WERI-Rb-1 (cell line): ENCODE results near the gene CCBE1.

Experiments
- DNase-seq: peaks from one replicate; pipeline ENCODE4 v3.0.0-alpha.2; 2020
- H3K27ac ChIP-seq: fragments of 250-450 bp; sonication (Bioruptor Pico); 2 replicates; pipeline ENCODE4 v1.5.1; 2020; ENCODE audit warnings: mild to moderate bottlenecking, moderate library complexity
- H3K27me3 ChIP-seq: fragments of 250-450 bp; sonication (Bioruptor Pico); 2 replicates; pipeline ENCODE4 v1.5.1; 2021; ENCODE audit warnings: mild to moderate bottlenecking, low read depth, moderate library complexity; ENCODE audit not compliant: insufficient read depth, severe bottlenecking
- H3K36me3 ChIP-seq: fragments of 250-450 bp; sonication (Bioruptor Pico); 2 replicates; pipeline ENCODE4 v1.5.1; 2020; ENCODE audit warnings: mild to moderate bottlenecking, moderate library complexity
- H3K4me3 ChIP-seq: 2 replicates; pipeline ENCODE4 v1.5.1; 2011; ENCODE audit warnings: low read depth, mild to moderate bottlenecking, control low read depth, low read length
- H3K9me3 ChIP-seq: fragments of 250-450 bp; sonication (Bioruptor Pico); 2 replicates; pipeline ENCODE4 v1.5.1; 2021; ENCODE audit warnings: mild to moderate bottlenecking, moderate library complexity; ENCODE audit not compliant: severe bottlenecking
- CTCF ChIP-seq: IDR thresholded peaks from 2 replicates; pipeline ENCODE4 v1.5.1; 2011; ENCODE audit warnings: low read depth, mild to moderate bottlenecking, control low read depth, inconsistent platforms, low read length

CCBE1 gene

DNA sequence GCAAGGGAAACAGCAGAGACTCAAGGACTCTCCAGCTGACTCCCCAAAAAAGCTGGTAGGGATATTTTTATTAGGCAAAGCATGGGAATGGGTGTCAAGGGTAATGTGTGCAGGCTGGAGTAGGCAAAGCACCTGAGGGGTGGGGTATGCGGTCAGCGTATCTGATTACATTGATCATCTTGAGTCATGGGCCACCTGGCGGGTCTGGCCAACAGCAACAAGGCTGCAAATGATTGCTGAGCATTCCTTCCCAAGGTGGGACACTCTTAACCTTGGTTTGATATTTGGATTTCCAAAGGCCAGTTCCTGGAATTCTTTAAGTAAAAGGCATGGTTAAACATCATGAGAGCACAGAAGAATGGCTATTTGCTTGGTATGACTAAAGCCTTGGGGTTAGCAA, 32.6 kb upstream of the CCBE1 start:
- H3K36me3 ChIP-seq: no peaks in the 10 kb centered on the region
- no peak overlapping the region for H3K4me3 ChIP-seq
- H3K27ac ChIP-seq: no peak overlapping the region
- TF ChIP-seq CTCF: no peak
- H3K9me3 ChIP-seq: no peaks in the 10 kb centered on the region
- DNase-seq: no peak
- no peaks in the 10 kb centered on the region for H3K27me3 ChIP-seq

DNA sequence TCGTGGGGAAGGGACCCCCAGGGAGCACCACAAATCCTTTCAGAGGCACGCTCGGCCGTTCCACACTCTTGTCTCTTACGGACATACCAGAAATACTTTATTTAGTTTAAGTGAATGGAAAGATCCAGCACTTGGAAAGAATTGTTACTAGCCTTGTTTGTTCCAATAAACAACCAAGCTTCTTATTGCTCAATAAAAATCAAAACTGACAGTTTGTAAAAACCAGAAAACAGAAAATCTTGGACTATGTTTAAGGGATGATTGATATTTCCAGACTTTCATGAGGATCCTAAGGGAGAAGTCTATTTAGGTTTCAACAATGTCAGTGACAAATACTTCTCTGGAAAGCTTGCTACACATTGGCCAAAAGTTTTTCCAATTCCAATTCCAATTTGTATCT, 31.6 kb upstream of the CCBE1 start:
- H3K36me3 ChIP-seq: no peaks in the 10 kb centered on the region
- no peak for DNase-seq
- H3K4me3 ChIP-seq: no peak overlapping the region
- no peak for TF ChIP-seq CTCF
- H3K27me3 ChIP-seq: no peaks in the 10 kb centered on the region
- no peaks in the 10 kb centered on the region for H3K9me3 ChIP-seq
- no peak overlapping the region for H3K27ac ChIP-seq

- no peak overlapping the region for H3K27ac ChIP-seq
- TF ChIP-seq CTCF: no peak
- no peak for DNase-seq
Measured at GRCh38 chr18:59725142-59725541, 27.9 kb upstream of the CCBE1 start.

DNA sequence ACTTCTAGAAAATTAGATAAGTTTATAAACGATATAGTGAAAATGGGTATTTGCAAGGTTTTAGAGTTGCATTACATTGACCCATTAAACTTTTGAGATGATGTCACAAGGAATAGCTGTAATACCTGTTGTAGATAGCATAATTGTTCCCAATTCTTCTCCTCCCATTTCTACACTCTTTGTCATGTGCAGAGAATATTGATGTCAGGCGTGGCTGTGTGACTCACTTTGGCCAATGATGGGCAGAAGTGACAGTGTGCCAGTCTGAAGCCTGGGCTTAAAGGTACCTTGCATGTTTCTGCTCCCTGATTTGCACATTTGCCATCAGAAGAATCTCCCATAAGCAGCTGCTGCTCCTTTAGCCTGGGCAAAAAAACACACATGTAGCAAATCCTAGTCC, 26.9 kb upstream of the CCBE1 start:
- H3K4me3 ChIP-seq: no peak overlapping the region
- no peak overlapping the region for H3K27ac ChIP-seq
- H3K27me3 ChIP-seq: no peaks in the 10 kb centered on the region
- no peak for DNase-seq
- no peak for TF ChIP-seq CTCF
- no peaks in the 10 kb centered on the region for H3K36me3 ChIP-seq
- H3K9me3 ChIP-seq: peaks cover 8% of the 10 kb centered on the region

More at GRCh38 chr18:59725142-59725541, 27.9 kb upstream of the CCBE1 start:
- no peaks in the 10 kb centered on the region for H3K36me3 ChIP-seq
- H3K9me3 ChIP-seq: peaks cover 8% of the 10 kb centered on the region
- no peak overlapping the region for H3K4me3 ChIP-seq
- H3K27me3 ChIP-seq: no peaks in the 10 kb centered on the region

DNA sequence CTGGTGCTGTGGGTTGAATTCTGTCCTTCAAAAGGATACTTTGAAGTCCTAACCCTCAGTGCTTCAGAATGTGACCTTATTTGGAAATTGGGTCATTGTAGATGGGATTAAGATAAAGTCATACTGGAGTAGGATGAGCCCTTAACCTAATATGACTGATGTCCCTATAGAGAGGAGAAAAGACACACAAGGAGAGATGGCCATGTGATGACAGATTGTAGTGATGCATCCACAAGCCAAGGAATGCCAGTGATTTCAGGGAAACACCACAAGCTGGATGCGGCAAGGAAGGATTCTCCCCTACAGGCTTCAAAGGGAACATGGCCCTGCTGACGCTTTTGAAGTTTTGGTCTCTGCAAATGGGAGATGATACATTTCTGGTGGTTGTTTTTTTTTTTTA, 24.7 kb upstream of the CCBE1 start:
- Histone ChIP-seq H3K4me3 (no peak overlapping the region), H3K27me3 (no peaks in the 10 kb centered on the region), H3K27ac (no peak overlapping the region), H3K9me3 (peaks cover 8% of the 10 kb centered on the region), H3K36me3 (no peaks in the 10 kb centered on the region)
- TF ChIP-seq CTCF: no peak
- DNase-seq: no peak

- no peak for TF ChIP-seq CTCF
- Histone ChIP-seq H3K27me3 (no peaks in the 10 kb centered on the region), H3K9me3 (peaks cover 8% of the 10 kb centered on the region), H3K27ac (no peak overlapping the region), H3K36me3 (no peaks in the 10 kb centered on the region), H3K4me3 (no peak overlapping the region)
- DNase-seq: no peak
Measured at GRCh38 chr18:59721211-59721610, 24.0 kb upstream of the CCBE1 start.
